GM11168 (cell line): Measurements from ENCODE around the gene SHC1.

Experiments used
- in situ Hi-C: fragments of 300-500 bp; cut with MboI; formaldehyde crosslinking; loops from one replicate; pipeline ENCODE4 v1.12.0; 2022; ENCODE audit warnings: low sequenced_read_pairs; ENCODE audit not compliant: unreplicated experiment

The SHC1 gene

DNA sequence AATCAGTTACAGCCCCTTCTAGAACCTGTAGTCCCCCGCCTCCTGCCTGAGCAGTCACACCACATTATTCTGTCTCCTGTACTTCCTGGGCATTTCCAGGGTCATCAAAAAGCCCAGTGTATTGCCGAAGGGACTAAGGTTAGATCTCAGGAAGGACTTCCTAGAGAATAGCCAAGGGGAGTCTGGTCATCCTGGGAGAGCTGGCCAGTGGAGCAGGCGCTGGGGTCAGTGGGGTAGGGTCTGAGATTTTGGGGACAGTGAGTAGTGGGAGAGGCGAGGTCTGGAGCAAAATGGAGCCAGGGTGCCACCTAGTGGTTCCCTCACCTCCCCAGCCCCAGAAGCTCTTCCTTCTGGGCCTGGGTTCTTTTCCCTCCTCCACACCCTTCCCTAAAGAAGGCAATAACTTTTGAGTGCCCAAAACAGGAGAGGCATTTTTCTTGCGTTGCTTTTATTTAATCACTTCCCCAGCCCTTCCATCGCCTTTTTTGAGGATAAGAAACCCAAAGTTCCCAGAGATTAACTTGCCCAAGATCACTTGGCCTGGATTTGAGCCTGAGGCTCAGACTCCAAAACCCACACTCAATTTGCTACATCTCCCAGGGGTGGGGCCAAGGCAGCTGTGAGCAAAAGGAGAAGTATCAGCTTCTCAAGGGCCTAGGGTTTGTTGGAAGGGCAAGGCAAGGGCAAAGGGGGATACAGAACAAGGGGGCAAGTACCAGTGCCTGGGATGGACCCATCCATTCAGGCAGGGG is 26.7 kb downstream of the SHC1 start:
- in situ Hi-C loops = no loop called here

- in situ Hi-C loops = no loop called here
These were observed 29.1 kb downstream of the SHC1 start for GRCh38 chr1:154941333-154942013.

GRCh38 chr1:154940651-154941194 is 29.8 kb downstream of the SHC1 start:
- in situ Hi-C loops = no loop called here

DNA sequence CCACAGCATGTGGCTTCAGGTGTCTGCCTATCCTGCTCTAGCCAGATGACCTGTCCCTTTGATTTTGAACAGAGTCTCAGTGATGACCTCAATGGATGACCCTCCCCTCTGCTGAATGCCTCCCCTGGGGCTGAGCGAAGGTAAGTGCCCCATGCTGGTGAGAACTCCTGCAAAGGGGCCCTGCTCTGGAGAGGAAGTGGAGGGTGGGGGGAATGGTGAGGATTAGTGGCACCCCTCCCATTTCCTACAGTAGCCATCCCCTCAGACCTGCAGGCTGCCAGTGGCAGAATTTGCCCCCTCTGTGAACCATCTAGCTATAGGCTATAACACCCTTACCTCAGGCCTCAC is 30.4 kb downstream of the SHC1 start:
- in situ Hi-C loops = no loop called here

GRCh38 chr1:154938604-154939399 is 31.7 kb downstream of the SHC1 start:
- in situ Hi-C loops = no loop called here

DNA sequence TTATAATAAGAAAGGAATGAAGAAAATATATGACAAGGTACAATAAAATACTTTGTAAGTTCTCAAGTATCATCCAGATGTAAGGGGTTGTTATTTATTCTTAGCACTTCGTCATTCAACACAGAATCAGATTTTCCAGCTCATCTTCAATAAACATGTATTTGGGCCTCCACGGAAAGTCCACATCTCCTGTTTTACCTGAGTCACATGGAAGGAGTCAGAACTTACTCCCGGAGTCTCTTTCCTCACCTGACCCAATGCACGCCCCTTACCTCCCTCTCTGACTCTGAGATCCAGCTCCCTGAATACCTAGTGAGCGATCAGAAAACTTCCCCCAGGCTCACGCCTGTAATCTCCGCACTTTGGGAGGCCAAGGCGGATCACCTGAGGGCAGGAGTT is 32.6 kb downstream of the SHC1 start:
- in situ Hi-C loops = no loop called here

- in situ Hi-C loops = no loop called here
These were observed 33.2 kb downstream of the SHC1 start for GRCh38 chr1:154937085-154937987.

DNA sequence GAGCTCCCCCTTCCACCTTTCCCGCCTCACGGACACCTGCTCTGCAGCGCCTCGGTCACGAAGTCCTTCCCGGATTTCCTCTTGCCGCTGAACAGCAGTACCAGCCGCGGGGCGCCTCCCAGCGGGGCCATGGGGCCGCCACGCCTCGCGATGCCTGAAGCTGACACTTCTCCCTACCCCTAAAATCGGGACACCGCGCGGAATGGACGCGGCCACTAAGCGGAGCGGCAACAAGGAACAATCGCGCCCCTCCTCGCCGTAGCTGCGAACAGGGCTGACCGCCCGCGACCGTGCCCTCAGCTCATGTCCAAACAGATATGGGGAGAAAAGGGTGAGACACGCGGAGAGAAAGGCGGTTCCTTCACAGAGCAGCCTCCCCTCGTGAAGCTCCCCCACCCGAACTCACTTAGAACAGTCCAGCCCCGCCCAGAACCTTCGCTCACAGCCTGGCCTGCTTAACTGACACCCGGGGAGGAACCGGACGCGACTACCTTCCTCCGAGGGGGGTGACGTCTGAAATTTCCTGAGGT is 33.9 kb downstream of the SHC1 start, which contains the start of gene PMVK:
Gene PMVK, minus strand, starts transcription at position 165 of the 530 bp plus-strand sequence. Its CDS starts 34 bp downstream, at position 131.
- in situ Hi-C loops = no loop called here

GRCh38 chr1:154935749-154936554 is 34.6 kb downstream of the SHC1 start:
- in situ Hi-C loops = no loop called here

GRCh38 chr1:154934358-154934948 is 36.1 kb downstream of the SHC1 start:
- in situ Hi-C loops = no loop called here

DNA sequence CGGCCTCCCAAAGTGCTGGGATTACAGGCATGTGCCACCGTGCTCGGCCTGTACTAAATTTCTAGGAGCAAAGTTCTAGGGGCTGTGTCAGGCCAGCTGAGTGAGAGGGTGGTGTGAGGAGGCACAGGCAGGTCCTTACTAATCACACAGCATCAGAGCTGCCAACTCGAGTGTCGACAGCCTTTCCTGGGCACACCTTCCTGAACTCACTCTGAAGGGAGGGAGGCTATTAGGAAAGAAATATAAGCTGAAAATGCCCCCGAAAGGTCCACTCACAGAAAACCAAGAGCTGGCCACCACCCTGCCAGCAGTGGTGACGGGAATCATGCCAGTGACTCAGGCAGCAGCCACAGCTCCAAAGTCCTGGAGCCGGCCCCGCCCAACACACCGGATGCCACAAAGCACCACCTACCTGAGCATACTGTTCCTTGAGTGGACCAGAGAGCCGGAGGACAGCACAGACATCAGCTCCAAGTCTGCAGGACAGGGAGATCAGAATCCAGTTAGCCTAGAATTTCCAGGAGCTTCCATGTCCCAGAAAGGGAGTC is 38.5 kb downstream of the SHC1 start:
- in situ Hi-C loops = no loop called here

DNA sequence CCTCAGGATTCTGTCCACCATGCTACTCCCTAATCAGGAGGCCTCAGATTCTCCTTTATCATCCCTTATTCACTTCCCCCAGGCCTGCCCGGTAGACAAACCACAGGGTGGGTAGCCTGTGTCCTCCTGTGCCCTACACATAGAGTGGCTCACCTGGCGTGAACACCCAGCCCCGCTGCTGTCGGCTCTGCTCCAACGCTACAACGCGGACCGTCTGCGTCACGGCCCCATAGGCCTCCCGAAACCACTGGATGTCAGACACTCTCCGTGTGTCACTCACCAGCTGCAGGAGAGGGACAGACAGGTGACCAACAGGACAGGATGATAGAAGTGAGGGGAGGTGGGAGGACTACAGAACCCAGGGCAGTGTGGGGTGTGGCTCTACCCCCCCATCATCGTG is 44.3 kb downstream of the SHC1 start:
- in situ Hi-C loops = no loop called here

DNA sequence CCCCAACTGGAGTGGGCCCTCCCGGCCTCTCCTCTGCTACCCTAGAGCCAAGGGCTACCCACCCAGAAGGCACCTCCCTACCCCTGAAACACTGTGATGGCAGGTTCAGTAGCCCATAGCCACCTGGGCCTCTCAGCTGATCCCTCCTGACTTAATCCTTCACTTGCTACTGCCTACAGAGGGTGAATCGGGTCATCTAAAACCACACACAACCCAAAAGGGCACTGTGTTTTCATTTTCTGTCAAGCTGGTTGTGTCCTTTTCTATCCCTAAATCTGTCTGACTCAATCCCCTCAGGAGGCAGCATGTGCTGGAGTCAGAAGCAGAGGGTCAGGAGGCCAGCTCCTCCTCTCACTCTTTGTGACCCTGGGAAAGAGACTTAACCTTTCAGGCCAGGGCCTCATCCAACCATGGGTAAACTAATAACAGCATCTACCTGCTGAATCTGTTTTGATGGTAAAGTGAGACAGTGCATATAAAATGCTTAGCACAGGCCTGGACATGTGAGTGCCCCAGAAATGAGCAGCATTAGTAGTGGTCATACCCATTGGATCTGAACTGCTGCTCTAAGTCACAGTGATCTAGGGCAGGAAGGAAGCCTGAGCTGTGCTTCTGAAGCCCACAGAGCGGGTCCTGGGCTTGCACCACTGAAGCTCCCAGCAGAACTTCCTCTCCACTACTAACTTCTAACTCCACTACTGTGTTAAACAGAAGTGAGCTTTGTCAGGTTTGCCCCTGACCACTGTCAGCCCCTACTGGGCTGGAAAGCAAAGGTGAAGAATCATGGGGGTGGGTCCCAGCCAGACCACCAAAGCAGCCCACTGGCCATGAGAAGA is 45.0 kb downstream of the SHC1 start:
- in situ Hi-C loops = no loop called here

DNA sequence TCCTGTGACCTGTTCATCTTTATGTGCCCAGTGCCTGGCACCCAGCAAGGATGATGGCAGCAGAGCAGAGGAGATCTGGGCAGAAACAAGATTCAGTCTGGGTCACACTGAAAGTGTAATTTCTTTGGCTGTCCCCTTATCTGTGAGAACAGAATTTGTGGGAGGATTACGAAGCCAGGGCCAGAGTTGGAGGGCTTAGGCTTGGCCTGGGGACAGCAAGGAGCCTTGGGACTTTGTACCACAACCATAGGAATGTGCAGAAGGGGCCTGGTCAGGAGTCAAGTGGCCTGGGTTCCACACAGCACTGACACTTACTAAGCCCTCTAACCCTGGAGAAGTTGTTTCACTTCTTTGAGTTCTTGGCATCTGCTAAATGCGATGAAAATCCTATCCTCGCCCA is 46.9 kb downstream of the SHC1 start:
- in situ Hi-C loops = no loop called here

GRCh38 chr1:154913273-154913672 is 57.3 kb downstream of the SHC1 start:
- in situ Hi-C loops = no loop called here

GRCh38 chr1:154912755-154913154 is 57.8 kb downstream of the SHC1 start:
- in situ Hi-C loops = no loop called here
